Measurements from ENCODE around the gene VAV2.

The VAV2 gene

GRCh38 chr9:133780404-133780945 is 211.6 kb downstream of the VAV2 start:
- peaks cover 3% of the 10 kb centered on the region for H3K27me3 Mint-ChIP-seq (ENCODE audit: low read depth, poor library complexity)
- no peak for TF ChIP-seq CTCF (IDR thresholded peaks at IDR 0.05)
- no peak overlapping the region for H3K4me3 Mint-ChIP-seq
- H3K36me3 Mint-ChIP-seq (ENCODE audit: low read depth) = peaks cover 8% of the 10 kb centered on the region
- no peaks in the 10 kb centered on the region for H3K9me3 Mint-ChIP-seq
- H3K4me1 Mint-ChIP-seq = peaks cover 26% of the 10 kb centered on the region
- peak overlapping the region; percentile 87 for H3K27ac Mint-ChIP-seq
- DNase-seq = no peak

- H3K9me3 Mint-ChIP-seq = no peaks in the 10 kb centered on the region
- H3K27me3 Mint-ChIP-seq (ENCODE audit: low read depth, poor library complexity) = peaks cover 3% of the 10 kb centered on the region
- peaks cover 10% of the 10 kb centered on the region for H3K36me3 Mint-ChIP-seq (ENCODE audit: low read depth)
- H3K4me3 Mint-ChIP-seq = no peak overlapping the region
- DNase-seq = no peak
- peak overlapping the region; percentile 87 for H3K27ac Mint-ChIP-seq
- H3K4me1 Mint-ChIP-seq = peaks cover 26% of the 10 kb centered on the region
- TF ChIP-seq CTCF (IDR thresholded peaks at IDR 0.05) = no peak
Measured at GRCh38 chr9:133779516-133780403, 212.4 kb downstream of the VAV2 start.

- no peak overlapping the region for H3K27ac Mint-ChIP-seq
Measured at GRCh38 chr9:133779081-133779480, 213.0 kb downstream of the VAV2 start.

GRCh38 chr9:133778336-133779013 is 213.6 kb downstream of the VAV2 start:
- Mint-ChIP-seq H3K27me3 (ENCODE audit: low read depth, poor library complexity) (peaks cover 3% of the 10 kb centered on the region), H3K4me3 (no peak overlapping the region), H3K36me3 (ENCODE audit: low read depth) (peaks cover 10% of the 10 kb centered on the region), H3K27ac (no peak overlapping the region), H3K9me3 (no peaks in the 10 kb centered on the region), H3K4me1 (peaks cover 26% of the 10 kb centered on the region)
- TF ChIP-seq CTCF (IDR thresholded peaks at IDR 0.05) = no peak
- no peak for DNase-seq

More at GRCh38 chr9:133779081-133779480, 213.0 kb downstream of the VAV2 start:
- no peaks in the 10 kb centered on the region for H3K9me3 Mint-ChIP-seq
- H3K27me3 Mint-ChIP-seq (ENCODE audit: low read depth, poor library complexity) = peaks cover 3% of the 10 kb centered on the region
- peaks cover 10% of the 10 kb centered on the region for H3K36me3 Mint-ChIP-seq (ENCODE audit: low read depth)
- no peak for TF ChIP-seq CTCF (IDR thresholded peaks at IDR 0.05)
- no peak overlapping the region for H3K4me3 Mint-ChIP-seq
- H3K4me1 Mint-ChIP-seq = peaks cover 26% of the 10 kb centered on the region
- no peak for DNase-seq

GRCh38 chr9:133777871-133778270 is 214.3 kb downstream of the VAV2 start:
- Mint-ChIP-seq H3K36me3 (ENCODE audit: low read depth) (peaks cover 10% of the 10 kb centered on the region), H3K27me3 (ENCODE audit: low read depth, poor library complexity) (peaks cover 3% of the 10 kb centered on the region), H3K4me3 (no peak overlapping the region), H3K4me1 (peaks cover 26% of the 10 kb centered on the region), H3K9me3 (no peaks in the 10 kb centered on the region), H3K27ac (no peak overlapping the region)
- TF ChIP-seq CTCF (IDR thresholded peaks at IDR 0.05) = no peak
- no peak for DNase-seq
